ENCODE data around the gene FOXL1. TPM values are rescaled to one million over a fixed set of nuclear protein-coding genes. Genes with fewer than 3 reads are reported as not detected.

Gene FOXL1
- total and polyA plus RNA-seq, 2 of the 13 experiments (the other 11 are each of a cell fraction or from before 2014, with no cell fraction given) = not detected

GRCh38 chr16:86554917-86555703 is 23.2 kb upstream of the FOXL1 start, which contains the start of gene MTHFSD (continued):
- TF ChIP-seq, protein P1, sequence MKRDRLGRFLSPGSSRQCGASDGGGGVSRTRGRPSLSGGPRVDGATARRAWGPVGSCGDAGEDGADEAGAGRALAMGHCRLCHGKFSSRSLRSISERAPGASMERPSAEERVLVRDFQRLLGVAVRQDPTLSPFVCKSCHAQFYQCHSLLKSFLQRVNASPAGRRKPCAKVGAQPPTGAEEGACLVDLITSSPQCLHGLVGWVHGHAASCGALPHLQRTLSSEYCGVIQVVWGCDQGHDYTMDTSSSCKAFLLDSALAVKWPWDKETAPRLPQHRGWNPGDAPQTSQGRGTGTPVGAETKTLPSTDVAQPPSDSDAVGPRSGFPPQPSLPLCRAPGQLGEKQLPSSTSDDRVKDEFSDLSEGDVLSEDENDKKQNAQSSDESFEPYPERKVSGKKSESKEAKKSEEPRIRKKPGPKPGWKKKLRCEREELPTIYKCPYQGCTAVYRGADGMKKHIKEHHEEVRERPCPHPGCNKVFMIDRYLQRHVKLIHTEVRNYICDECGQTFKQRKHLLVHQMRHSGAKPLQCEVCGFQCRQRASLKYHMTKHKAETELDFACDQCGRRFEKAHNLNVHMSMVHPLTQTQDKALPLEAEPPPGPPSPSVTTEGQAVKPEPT (CRISPR knock-in tag; IDR thresholded peaks at IDR 0.05; ENCODE audit: low read depth) = no peak
- TF ChIP-seq ZNF33A (CRISPR knock-in tag; IDR thresholded peaks at IDR 0.05; ENCODE audit: borderline replicate concordance) = 0 out of 2 replicates have a peak, but pooled peaks have one; percentile 32
- peak; percentile 33; the same call in 1 of the 2 replicates for TF ChIP-seq GATAD2A (CRISPR knock-in tag; IDR thresholded peaks at IDR 0.05)
- no peak for TF ChIP-seq SCMH1 (CRISPR knock-in tag; IDR thresholded peaks at IDR 0.05; ENCODE audit: borderline replicate concordance)
- TF ChIP-seq MBD4 (IDR thresholded peaks at IDR 0.05; ENCODE audit: borderline replicate concordance, low read length) = no peak
- TF ChIP-seq RAD21 (CRISPR knock-in tag; IDR thresholded peaks at IDR 0.05) = peak; percentile 27; the same call in 1 of the 2 replicates
- peak; percentile 81 for TF ChIP-seq ZNF230 (CRISPR knock-in tag; IDR thresholded peaks at IDR 0.05)
- no peak for TF ChIP-seq SYNCRIP (IDR thresholded peaks at IDR 0.05; ENCODE audit: insufficient read depth, low read depth, low read length)
- TF ChIP-seq, protein P2, sequence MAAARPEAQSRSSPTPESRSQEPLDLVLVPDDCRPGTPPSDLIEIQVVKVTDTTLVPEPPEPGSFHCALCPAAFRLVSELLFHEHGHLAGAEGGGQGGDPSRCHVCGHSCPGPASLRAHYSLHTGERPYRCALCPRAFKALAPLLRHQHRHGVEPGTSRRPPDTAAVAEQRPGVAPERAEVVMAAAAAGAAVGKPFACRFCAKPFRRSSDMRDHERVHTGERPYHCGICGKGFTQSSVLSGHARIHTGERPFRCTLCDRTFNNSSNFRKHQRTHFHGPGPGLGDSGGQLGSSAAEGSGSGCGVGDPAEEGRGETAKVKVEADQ (CRISPR knock-in tag; IDR thresholded peaks at IDR 0.05; ENCODE audit: borderline replicate concordance) = peak; percentile 87; the same call in 1 of the 2 replicates
- peak; percentile 43; the same call in 1 of the 2 replicates for TF ChIP-seq ZNF891 (CRISPR knock-in tag; IDR thresholded peaks at IDR 0.05)
- peak; percentile 75 for TF ChIP-seq NR2C2 (CRISPR knock-in tag; IDR thresholded peaks at IDR 0.05; ENCODE audit: borderline replicate concordance)
- TF ChIP-seq HDAC6 (IDR thresholded peaks at IDR 0.05; ENCODE audit: low read depth, low read length) = no peak
- TF ChIP-seq JARID2 (CRISPR knock-in tag; IDR thresholded peaks at IDR 0.05; ENCODE audit: insufficient replicate concordance) = no peak
- TF ChIP-seq TAF15 (IDR thresholded peaks at IDR 0.05; ENCODE audit: low read depth, low read length, poor library complexity, severe bottlenecking) = no peak
- peak; percentile 40 for TF ChIP-seq ZFP41 (CRISPR knock-in tag; IDR thresholded peaks at IDR 0.05; ENCODE audit: borderline replicate concordance)
- peak; percentile 74; the same call in 1 of the 2 replicates for TF ChIP-seq ZFP91 (CRISPR knock-in tag; IDR thresholded peaks at IDR 0.05; ENCODE audit: borderline replicate concordance)
- TF ChIP-seq ZNF788 (CRISPR knock-in tag; IDR thresholded peaks at IDR 0.05; ENCODE audit: borderline replicate concordance) = peak; percentile 80
- TF ChIP-seq, protein P3, sequence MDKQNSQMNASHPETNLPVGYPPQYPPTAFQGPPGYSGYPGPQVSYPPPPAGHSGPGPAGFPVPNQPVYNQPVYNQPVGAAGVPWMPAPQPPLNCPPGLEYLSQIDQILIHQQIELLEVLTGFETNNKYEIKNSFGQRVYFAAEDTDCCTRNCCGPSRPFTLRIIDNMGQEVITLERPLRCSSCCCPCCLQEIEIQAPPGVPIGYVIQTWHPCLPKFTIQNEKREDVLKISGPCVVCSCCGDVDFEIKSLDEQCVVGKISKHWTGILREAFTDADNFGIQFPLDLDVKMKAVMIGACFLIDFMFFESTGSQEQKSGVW (CRISPR knock-in tag; IDR thresholded peaks at IDR 0.05; ENCODE audit: borderline replicate concordance) = no peak
- 0 out of 2 replicates have a peak, but pooled peaks have one; percentile 28 for TF ChIP-seq ZNF576 (CRISPR knock-in tag; IDR thresholded peaks at IDR 0.05)
- TF ChIP-seq ZNF496 (CRISPR knock-in tag; IDR thresholded peaks at IDR 0.05; ENCODE audit: insufficient replicate concordance) = no peak
- 0 out of 2 replicates have a peak, but pooled peaks have one; percentile 38 for TF ChIP-seq MTF1 (CRISPR knock-in tag; IDR thresholded peaks at IDR 0.05)
- no peak; the same call in 1 of the 2 replicates for TF ChIP-seq ZNF510 (CRISPR knock-in tag; IDR thresholded peaks at IDR 0.05; ENCODE audit: low read depth)
- no peak for TF ChIP-seq FOXP1 (IDR thresholded peaks at IDR 0.05)
- no peak for TF ChIP-seq FOXP1 (CRISPR knock-in tag; IDR thresholded peaks at IDR 0.05)
